Muscle of leg (tissue), 11 donors: Measurements from ENCODE around the gene DHX38. TPM values are rescaled to one million over a fixed set of nuclear protein-coding genes. Genes with fewer than 3 reads are reported as not detected.

Source experiments
- DNase-seq: peaks from one replicate; pipeline ENCODE4 v3.0.0; 2013
- H3K27ac ChIP-seq: one replicate; pipeline ENCODE4 v1.5.1; 2013; ENCODE audit warnings: mild to moderate bottlenecking, low read length, control low read depth
- H3K27me3 ChIP-seq: one replicate; pipeline ENCODE4 v1.6.1; 2013; ENCODE audit warnings: low read length; ENCODE audit not compliant: control insufficient read depth, insufficient read depth
- H3K36me3 ChIP-seq: one replicate; pipeline ENCODE4 v1.6.1; 2013; ENCODE audit warnings: low read length; ENCODE audit not compliant: control insufficient read depth, insufficient read depth
- H3K4me1 ChIP-seq: one replicate; pipeline ENCODE4 v1.6.1; 2013; ENCODE audit warnings: low read length; ENCODE audit not compliant: control insufficient read depth, insufficient read depth
- H3K4me3 ChIP-seq: one replicate; pipeline ENCODE4 v1.5.1; 2013; ENCODE audit warnings: low read length, control low read depth
- H3K9me3 ChIP-seq: replicated peaks from 2 replicates; pipeline ENCODE4 v1.6.1; 2013; ENCODE audit warnings: low read depth, low read length; ENCODE audit not compliant: control insufficient read depth
- WGBS: methylation state at CpG from one replicate; pipeline ENCODE4 v1.1.5; 2013; ENCODE audit warnings: missing lambda C conversion rate; ENCODE audit not compliant: insufficient coverage; 5-methylcytosine and 5-hydroxymethylcytosine counted together
- polyA plus RNA-seq, 8 donors: library from polyadenylated mRNA; unstranded; fragments of 120-200 nt; gene quantifications; one replicate each; pipeline versions ENCODE4 v1.2.1 to v1.2.3, GENCODE V29; 2013; ENCODE audit warnings: inconsistent platforms in 1 of 8, low replicate concordance in 1 of 8; ENCODE audit not compliant: insufficient read length in 8 of 8, insufficient read depth in 1 of 8
- total RNA-seq: library from RNA; stranded (reverse); fragments of 120-200 nt; gene quantifications from one replicate; pipeline ENCODE4 v1.2.4, GENCODE V29; 2013

The DHX38 gene
- total and polyA plus RNA-seq, 9 donors, result 47.3 to 63.6 (median 56.4) TPM

GRCh38 chr16:72104905-72105304, 11.3 kb downstream of the DHX38 start:
- WGBS, result 93% methylated on average over 9 of the region's 9 CpGs
- DNase-seq, result no peak
- H3K4me3 ChIP-seq, result no peak overlapping the region
- peaks cover 98% of the 10 kb centered on the region for H3K36me3 ChIP-seq
- H3K27ac ChIP-seq, result no peak overlapping the region
- no peaks in the 10 kb centered on the region for H3K27me3 ChIP-seq
- H3K9me3 ChIP-seq, result no peaks in the 10 kb centered on the region
- H3K4me1 ChIP-seq, result peaks cover 3% of the 10 kb centered on the region

GRCh38 chr16:72105978-72106377, 12.3 kb downstream of the DHX38 start:
- Histone ChIP-seq H3K36me3 (peaks cover 98% of the 10 kb centered on the region), H3K9me3 (no peaks in the 10 kb centered on the region)

GRCh38 chr16:72107371-72107770, 13.7 kb downstream of the DHX38 start:
- Histone ChIP-seq H3K4me1 (no peaks in the 10 kb centered on the region), H3K27ac (no peak overlapping the region), H3K9me3 (no peaks in the 10 kb centered on the region), H3K4me3 (no peak overlapping the region), H3K27me3 (no peaks in the 10 kb centered on the region), H3K36me3 (peaks cover 98% of the 10 kb centered on the region)
- WGBS, result 94% methylated on average over 17 of the region's 17 CpGs
- DNase-seq, result no peak

More at GRCh38 chr16:72105978-72106377, 12.3 kb downstream of the DHX38 start:
- Histone ChIP-seq H3K4me3 (no peak overlapping the region), H3K27me3 (no peaks in the 10 kb centered on the region), H3K27ac (no peak overlapping the region), H3K4me1 (peaks cover 3% of the 10 kb centered on the region)
- WGBS, result 97% methylated on average over 11 of the region's 12 CpGs
- DNase-seq, result no peak

GRCh38 chr16:72108353-72109102, 14.9 kb downstream of the DHX38 start:
- WGBS, result 93% methylated on average over 14 of the region's 16 CpGs
- Histone ChIP-seq H3K4me1 (no peaks in the 10 kb centered on the region), H3K36me3 (peaks cover 98% of the 10 kb centered on the region), H3K4me3 (no peak overlapping the region), H3K27me3 (no peaks in the 10 kb centered on the region), H3K9me3 (no peaks in the 10 kb centered on the region), H3K27ac (no peak overlapping the region)
- DNase-seq, result no peak

GRCh38 chr16:72109300-72109699, 15.7 kb downstream of the DHX38 start:
- WGBS, result 93% methylated on average over 8 of the region's 12 CpGs
- H3K27me3 ChIP-seq, result no peaks in the 10 kb centered on the region
- no peak for DNase-seq
- H3K36me3 ChIP-seq, result peaks cover 92% of the 10 kb centered on the region
- no peak overlapping the region for H3K27ac ChIP-seq
- H3K4me3 ChIP-seq, result no peak overlapping the region
- no peaks in the 10 kb centered on the region for H3K4me1 ChIP-seq
- no peaks in the 10 kb centered on the region for H3K9me3 ChIP-seq

GRCh38 chr16:72109966-72110530, 16.4 kb downstream of the DHX38 start:
- DNase-seq, result no peak
- no peak overlapping the region for H3K27ac ChIP-seq
- no peaks in the 10 kb centered on the region for H3K27me3 ChIP-seq
- no peak overlapping the region for H3K4me3 ChIP-seq
- peaks cover 85% of the 10 kb centered on the region for H3K36me3 ChIP-seq
- H3K9me3 ChIP-seq, result no peaks in the 10 kb centered on the region
- 97% methylated on average over 7 of the region's 12 CpGs for WGBS
- H3K4me1 ChIP-seq, result no peaks in the 10 kb centered on the region

- Histone ChIP-seq H3K36me3 (peaks cover 76% of the 10 kb centered on the region), H3K27me3 (no peaks in the 10 kb centered on the region), H3K4me1 (no peaks in the 10 kb centered on the region), H3K4me3 (no peak overlapping the region), H3K27ac (no peak overlapping the region), H3K9me3 (no peaks in the 10 kb centered on the region)
- DNase-seq, result no peak
- WGBS, result 96% methylated on average over 21 of the region's 23 CpGs
Observed at GRCh38 chr16:72110662-72111615, 17.3 kb downstream of the DHX38 start.

GRCh38 chr16:72111657-72112451, 18.2 kb downstream of the DHX38 start:
- WGBS, result 82% methylated on average over 15 of the region's 19 CpGs
- H3K27me3 ChIP-seq, result no peaks in the 10 kb centered on the region
- H3K27ac ChIP-seq, result no peak overlapping the region
- DNase-seq, result no peak
- H3K4me3 ChIP-seq, result no peak overlapping the region
- H3K36me3 ChIP-seq, result peaks cover 67% of the 10 kb centered on the region
- no peaks in the 10 kb centered on the region for H3K9me3 ChIP-seq
- no peaks in the 10 kb centered on the region for H3K4me1 ChIP-seq

GRCh38 chr16:72112452-72112792, 18.8 kb downstream of the DHX38 start:
- no peak for DNase-seq
- Histone ChIP-seq H3K4me1 (no peaks in the 10 kb centered on the region), H3K9me3 (no peaks in the 10 kb centered on the region), H3K27me3 (no peaks in the 10 kb centered on the region), H3K27ac (no peak overlapping the region), H3K4me3 (no peak overlapping the region), H3K36me3 (peaks cover 61% of the 10 kb centered on the region)
- WGBS, result 94% methylated on average over 12 of the region's 15 CpGs
